Measurements from ENCODE around the gene SND1. TPM values are rescaled to one million over a fixed set of nuclear protein-coding genes. Genes with fewer than 3 reads are reported as not detected.

SND1 gene
- total and polyA plus RNA-seq, 2 of the 4 experiments (the other 2 are of a cell fraction) = 154 to 294 TPM

DNA sequence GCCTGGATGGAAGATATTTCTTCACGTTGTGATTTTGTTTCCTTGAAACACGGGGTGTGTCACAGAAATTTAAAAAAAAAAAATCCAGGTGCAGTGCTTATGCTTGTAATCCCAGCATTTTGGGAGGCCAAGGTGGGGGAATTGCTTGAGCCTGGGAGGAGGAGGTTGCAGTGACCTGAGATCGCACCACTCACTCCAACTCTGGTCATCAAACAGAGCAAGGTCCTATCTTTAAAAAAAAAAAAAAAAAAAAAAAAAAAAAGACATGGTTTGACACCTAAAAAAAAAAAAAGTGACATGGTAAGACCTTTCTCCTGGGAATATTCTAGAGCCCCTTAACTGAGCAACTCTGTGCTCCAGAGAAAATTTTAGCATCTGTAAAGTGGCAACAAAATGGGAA lies 388.2 kb downstream of the SND1 start:
- H3K4me3 ChIP-seq (ENCODE audit: insufficient read depth, low read depth, low read length) = no peak overlapping the region
- no peak overlapping the region for H2AFZ ChIP-seq (replicated peaks; ENCODE audit: low read length, poor library complexity)
- H4K91ac ChIP-seq (ENCODE audit: insufficient read depth, low read depth, low read length) = no peak overlapping the region
- no peak overlapping the region for H3K14ac ChIP-seq (replicated peaks; ENCODE audit: low read depth, low read length)
- no peak overlapping the region for H2BK15ac ChIP-seq (ENCODE audit: low read depth, low read length)
- DNase-seq = no peak
- WGBS, 2 experiments (ENCODE audit: extremely low coverage in 2 of 2, insufficient read length in 1 of 2) = no CpG with 5 or more reads among the region's 3 CpGs
- ChIA-PET CTCF (no interaction called here), POLR2A (ENCODE audit: unreplicated experiment) (no interaction called here)
- no peak overlapping the region for H2AK9ac ChIP-seq (replicated peaks; ENCODE audit: low read depth, low read length, poor library complexity)
- H4K20me1 ChIP-seq (ENCODE audit: insufficient read depth, low read length) = peaks cover 37% of the 10 kb centered on the region
- peaks cover 26 to 48% of the 10 kb centered on the region in 2 experiments for H3K79me1 ChIP-seq (ENCODE audit: low read depth in 1 of 2, low read length in 2 of 2)
- no peak overlapping the region for H2BK20ac ChIP-seq (ENCODE audit: low read depth, low read length)
- no peak overlapping the region for H4K8ac ChIP-seq (ENCODE audit: low read depth in 2 of 2, low read length in 2 of 2)
- peaks cover 9% of the 10 kb centered on the region for H3K36me3 ChIP-seq (ENCODE audit: control insufficient read depth, insufficient read depth, low read length)
- no peaks in the 10 kb centered on the region for H3K9me3 ChIP-seq (ENCODE audit: control insufficient read depth, insufficient read depth, low read length)
- H3K27ac ChIP-seq (ENCODE audit: insufficient read depth, low read length) = no peak overlapping the region
- no peak overlapping the region for H4K5ac ChIP-seq (ENCODE audit: low read depth, low read length)
- ATAC-seq (ENCODE audit: low read depth) = no peak
- TF ChIP-seq POLR2A (IDR thresholded peaks at IDR 0.05; ENCODE audit: low read depth, low read length) = no peak
- no peak for TF ChIP-seq CHD1 (IDR thresholded peaks at IDR 0.05; ENCODE audit: low read depth, low read length)
- TF ChIP-seq MAFK (IDR thresholded peaks at IDR 0.05; ENCODE audit: low read depth, low read length) = no peak
- TF ChIP-seq, protein P1, sequence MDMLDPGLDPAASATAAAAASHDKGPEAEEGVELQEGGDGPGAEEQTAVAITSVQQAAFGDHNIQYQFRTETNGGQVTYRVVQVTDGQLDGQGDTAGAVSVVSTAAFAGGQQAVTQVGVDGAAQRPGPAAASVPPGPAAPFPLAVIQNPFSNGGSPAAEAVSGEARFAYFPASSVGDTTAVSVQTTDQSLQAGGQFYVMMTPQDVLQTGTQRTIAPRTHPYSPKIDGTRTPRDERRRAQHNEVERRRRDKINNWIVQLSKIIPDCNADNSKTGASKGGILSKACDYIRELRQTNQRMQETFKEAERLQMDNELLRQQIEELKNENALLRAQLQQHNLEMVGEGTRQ (IDR thresholded peaks at IDR 0.05; ENCODE audit: low read depth, low read length) = no peak
- no peak for TF ChIP-seq MXI1 (IDR thresholded peaks at IDR 0.05; ENCODE audit: borderline replicate concordance, low read depth, low read length)
- TF ChIP-seq RAD21 (IDR thresholded peaks at IDR 0.05; ENCODE audit: low read length) = no peak
- no peak for TF ChIP-seq CTCF (conservative IDR thresholded peaks at IDR 0.05; ENCODE audit: low read depth, low read length)
- TF ChIP-seq NFE2L2 (IDR thresholded peaks at IDR 0.05; ENCODE audit: low read depth, low read length) = no peak
- TF ChIP-seq SMC3 (IDR thresholded peaks at IDR 0.05; ENCODE audit: low read depth, low read length) = no peak
- TF ChIP-seq CEBPB (IDR thresholded peaks at IDR 0.05; ENCODE audit: low read depth, low read length) = no peak
- no peak for TF ChIP-seq ELK1 (IDR thresholded peaks at IDR 0.05; ENCODE audit: borderline replicate concordance, low read depth, low read length)
- no peak for TF ChIP-seq BHLHE40 (IDR thresholded peaks at IDR 0.05; ENCODE audit: low read depth, low read length)
- TF ChIP-seq RFX5 (IDR thresholded peaks at IDR 0.05; ENCODE audit: low read depth, low read length) = no peak
- TF ChIP-seq RCOR1 (IDR thresholded peaks at IDR 0.05; ENCODE audit: insufficient replicate concordance, low read length) = no peak
- TF ChIP-seq FOS (IDR thresholded peaks at IDR 0.05; ENCODE audit: low read depth, low read length) = no peak
- no peak for TF ChIP-seq MAZ (IDR thresholded peaks at IDR 0.05; ENCODE audit: borderline replicate concordance, low read depth, low read length)
- no peak overlapping the region for H2BK5ac ChIP-seq (ENCODE audit: low read depth, low read length, poor library complexity, severe bottlenecking)
- H2AK5ac ChIP-seq (ENCODE audit: low read depth, low read length) = no peak overlapping the region
- H3K4ac ChIP-seq (ENCODE audit: low read depth, low read length) = no peak overlapping the region
- peaks cover 19% of the 10 kb centered on the region; the same call in 1 of the 2 replicates for H3K9me1 ChIP-seq (ENCODE audit: insufficient read depth, low read length)
- H3K18ac ChIP-seq (ENCODE audit: low read depth, low read length) = no peak overlapping the region
- no peak overlapping the region for H3K9ac ChIP-seq (ENCODE audit: low read depth, low read length)
- 0 out of 2 replicates have a peak, but pooled peaks cover 2% of the 10 kb centered on the region for H3K4me1 ChIP-seq (ENCODE audit: control insufficient read depth, insufficient read depth, low read length)
- no peaks in the 10 kb centered on the region for H3K27me3 ChIP-seq (ENCODE audit: control insufficient read depth, insufficient read depth, low read length)
- in situ Hi-C loops (cut with MboI; ENCODE audit: low sequenced_read_pairs) = loop anchor here (10.0 kb wide), 1 partner anchor 155 kb away; no protein-coding TSS in a partner anchor
- no peak overlapping the region for H3K23ac ChIP-seq (ENCODE audit: low read depth, low read length)
- H2BK120ac ChIP-seq (ENCODE audit: low read depth, low read length) = no peak overlapping the region
- intact Hi-C loops (cut with micrococcal nuclease) = no loop called here
- dilution Hi-C loops (cut with HindIII; ENCODE audit: low sequenced_read_pairs, unreplicated experiment) = no loop called here
- no peak overlapping the region for H3K4me2 ChIP-seq (ENCODE audit: low read depth, low read length)
- no TSS peak for BruUV-seq (replicated peaks)
- H3K56ac ChIP-seq (ENCODE audit: extremely low read depth, insufficient read depth, low read length) = no peak overlapping the region
